GM19438 (cell line): ENCODE results near the gene ZNF862.
"Not testable (repeated sequence)": the region's sequence is repeated elsewhere in the genome, so short reads cannot be mapped to it uniquely, and the experiment has no call there.

Experiments used
- ATAC-seq: cut with Tn5 transposase; IDR thresholded peaks from one replicate; pipeline ENCODE4 v1.9.1; 2021; ENCODE audit warnings: low read depth; ENCODE audit not compliant: unreplicated experiment

ZNF862 gene

GRCh38 chr7:149823631-149824199, 14.5 kb upstream of the ZNF862 start:
- no peak for ATAC-seq

GRCh38 chr7:149824301-149824741, 13.9 kb upstream of the ZNF862 start:
- ATAC-seq = no peak

- no peak for ATAC-seq
These were observed 13.2 kb upstream of the ZNF862 start for GRCh38 chr7:149824748-149825566.

GRCh38 chr7:149825567-149826343, 12.4 kb upstream of the ZNF862 start:
- ATAC-seq = no peak

- no peak for ATAC-seq
These were observed 11.7 kb upstream of the ZNF862 start for GRCh38 chr7:149826344-149827088.

- no peak for ATAC-seq
These were observed 10.8 kb upstream of the ZNF862 start for GRCh38 chr7:149827089-149827981.

GRCh38 chr7:149828357-149829309, 9.5 kb upstream of the ZNF862 start:
- no peak for ATAC-seq

- ATAC-seq = not testable (repeated sequence)
These were observed 7.6 kb upstream of the ZNF862 start for GRCh38 chr7:149830527-149830926.

GRCh38 chr7:149830997-149831740, 7.0 kb upstream of the ZNF862 start:
- ATAC-seq = no peak

- ATAC-seq = no peak
These were observed 6.4 kb upstream of the ZNF862 start for GRCh38 chr7:149831741-149832219.

GRCh38 chr7:149832332-149833041, 5.7 kb upstream of the ZNF862 start:
- no peak for ATAC-seq

GRCh38 chr7:149833495-149834130, 4.6 kb upstream of the ZNF862 start:
- ATAC-seq = no peak

- ATAC-seq = no peak
These were observed 3.6 kb upstream of the ZNF862 start for GRCh38 chr7:149834601-149835000.

- ATAC-seq = no peak
These were observed 1.7 kb upstream of the ZNF862 start for GRCh38 chr7:149836434-149836833.

GRCh38 chr7:149837564-149838223, 481 bp upstream of the ZNF862 start:
- ATAC-seq = no peak

- no peak for ATAC-seq
These were observed 825 bp downstream of the ZNF862 start for GRCh38 chr7:149838992-149839408.
